HL-60 (cell line): ENCODE results near the gene PHIP.
"Not testable (repeated sequence)": the region's sequence is repeated elsewhere in the genome, so short reads cannot be mapped to it uniquely, and the experiment has no call there.

Source experiments
- CTCF ChIP-seq: IDR thresholded peaks from one replicate; pipeline ENCODE4 v1.5.1; 2011; ENCODE audit warnings: low read length, control low read depth, inconsistent platforms; ENCODE audit not compliant: insufficient read depth
- GABPA ChIP-seq: IDR thresholded peaks from 2 replicates; pipeline ENCODE4 v1.6.1; 2012; ENCODE audit warnings: low read depth
- POLR2AphosphoS5 ChIP-seq: IDR thresholded peaks from 2 replicates; pipeline ENCODE4 v1.6.1; 2012; ENCODE audit warnings: low read depth
- REST ChIP-seq: IDR thresholded peaks from 2 replicates; pipeline ENCODE4 v1.6.1; 2012; ENCODE audit warnings: low read depth; ENCODE audit not compliant: insufficient replicate concordance
- SPI1 ChIP-seq: IDR thresholded peaks from 2 replicates; pipeline ENCODE4 v1.6.1; 2012; ENCODE audit warnings: low read depth, mild to moderate bottlenecking, borderline replicate concordance

- TF ChIP-seq CTCF, POLR2AphosphoS5, REST, SPI1, GABPA: not testable (repeated sequence)
These were observed 156.9 kb downstream of the PHIP start for GRCh38 chr6:78921168-78921567.
